NCI-H2081 (cell line): ENCODE results near the gene ATP5F1D.
A peak's percentile ranks its signal among the peaks of the same experiment; 100 is the strongest.

Source experiments
- DNase-seq, 2 experiments: peaks; one replicate each; lab custom pipeline; 2025; lab: John Stamatoyannopoulos, UW

The ATP5F1D gene

DNA sequence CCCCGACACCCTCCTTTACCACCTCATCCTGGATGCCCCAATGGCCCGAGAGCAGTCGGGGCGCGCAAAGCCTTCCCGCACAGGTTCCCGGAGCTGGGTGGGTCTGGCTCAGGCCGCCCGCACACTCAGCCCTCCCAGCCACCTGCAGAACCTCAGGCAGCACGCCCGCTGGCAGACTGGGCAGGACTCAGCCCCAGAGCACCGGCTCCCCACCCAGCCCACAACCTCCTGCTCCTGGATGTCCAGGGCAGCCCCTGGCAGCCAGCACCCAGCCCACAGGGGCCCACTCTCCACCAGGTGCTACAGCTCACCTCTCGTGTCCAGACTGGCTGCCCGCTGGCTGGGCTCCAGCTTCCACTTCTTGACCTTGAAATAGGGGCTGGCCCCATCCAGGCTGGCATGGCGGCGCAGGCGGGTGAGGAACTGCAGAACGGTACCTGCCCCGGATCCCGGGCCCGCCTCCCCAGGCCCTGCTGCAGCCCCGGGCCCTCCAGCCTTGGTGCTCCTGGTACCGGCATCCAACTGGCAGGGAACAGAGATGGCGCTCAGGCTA is 8.4 kb upstream of the ATP5F1D start:
- DNase-seq: no peak

DNA sequence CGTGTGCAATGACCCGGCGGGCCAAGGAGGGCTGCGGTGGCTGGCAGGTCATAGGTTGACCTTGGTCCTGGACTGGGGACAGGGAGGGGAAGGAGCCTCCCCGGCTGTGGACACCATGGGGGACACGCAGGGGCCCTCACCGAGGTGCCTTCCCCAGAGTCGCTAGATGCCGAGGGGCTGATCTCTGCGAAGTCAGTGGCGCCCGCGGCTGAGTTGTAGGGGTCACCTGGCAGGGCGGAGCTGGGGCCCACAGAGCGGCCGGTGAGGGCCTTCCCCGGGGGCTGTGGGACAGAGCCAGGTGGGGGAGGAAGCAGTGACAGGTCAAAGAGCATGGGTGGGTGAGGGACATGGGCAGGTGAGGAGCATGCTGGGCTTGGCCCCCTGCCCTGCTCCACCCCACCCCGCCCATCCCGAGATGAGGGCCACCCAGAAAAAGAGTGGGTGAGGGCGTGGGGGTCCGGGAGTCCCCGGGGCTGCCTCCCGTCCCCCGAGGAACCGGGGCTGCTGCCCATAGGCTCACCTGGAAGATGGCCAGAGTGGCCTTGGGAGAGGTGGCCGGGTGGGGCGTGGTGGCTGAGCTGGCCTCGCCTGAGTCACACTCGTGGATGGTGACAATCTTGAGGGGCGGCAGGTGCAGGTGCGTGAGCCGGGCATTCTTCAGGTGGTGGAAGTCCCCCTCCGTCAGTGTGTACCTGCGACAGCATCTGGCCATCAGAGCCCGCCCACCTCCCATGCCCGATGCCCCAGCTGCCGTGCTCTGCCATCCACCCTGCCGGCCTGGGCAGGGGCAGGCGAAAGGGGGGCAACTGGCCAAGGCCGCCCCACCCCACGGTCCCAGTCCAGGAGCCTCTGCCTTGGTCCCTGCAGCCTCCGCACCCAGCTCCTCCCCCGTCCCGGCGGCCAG is 7.2 kb upstream of the ATP5F1D start:
- DNase-seq: no peak

DNA sequence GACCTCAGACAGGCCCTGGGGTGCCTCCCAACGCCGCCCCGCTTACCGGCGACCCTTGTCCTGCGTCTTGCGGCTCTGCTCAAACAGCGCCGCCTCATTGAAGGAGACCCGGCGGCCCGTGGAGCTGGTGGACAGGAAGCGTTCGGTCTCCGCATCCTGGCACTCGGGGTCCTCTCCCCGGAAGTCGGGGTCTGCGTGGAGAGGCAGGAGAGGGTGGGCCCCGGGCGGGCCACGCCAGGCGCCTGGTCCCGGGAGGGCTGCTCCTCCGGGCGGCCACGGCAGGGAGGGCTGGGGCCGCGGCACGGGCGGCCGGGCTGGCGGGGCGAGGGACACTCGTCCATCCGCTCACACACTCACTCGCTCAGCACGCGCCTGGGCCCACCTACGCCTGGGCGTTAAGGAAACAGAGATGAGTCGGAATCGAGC is 6.6 kb upstream of the ATP5F1D start:
- DNase-seq: no peak

DNA sequence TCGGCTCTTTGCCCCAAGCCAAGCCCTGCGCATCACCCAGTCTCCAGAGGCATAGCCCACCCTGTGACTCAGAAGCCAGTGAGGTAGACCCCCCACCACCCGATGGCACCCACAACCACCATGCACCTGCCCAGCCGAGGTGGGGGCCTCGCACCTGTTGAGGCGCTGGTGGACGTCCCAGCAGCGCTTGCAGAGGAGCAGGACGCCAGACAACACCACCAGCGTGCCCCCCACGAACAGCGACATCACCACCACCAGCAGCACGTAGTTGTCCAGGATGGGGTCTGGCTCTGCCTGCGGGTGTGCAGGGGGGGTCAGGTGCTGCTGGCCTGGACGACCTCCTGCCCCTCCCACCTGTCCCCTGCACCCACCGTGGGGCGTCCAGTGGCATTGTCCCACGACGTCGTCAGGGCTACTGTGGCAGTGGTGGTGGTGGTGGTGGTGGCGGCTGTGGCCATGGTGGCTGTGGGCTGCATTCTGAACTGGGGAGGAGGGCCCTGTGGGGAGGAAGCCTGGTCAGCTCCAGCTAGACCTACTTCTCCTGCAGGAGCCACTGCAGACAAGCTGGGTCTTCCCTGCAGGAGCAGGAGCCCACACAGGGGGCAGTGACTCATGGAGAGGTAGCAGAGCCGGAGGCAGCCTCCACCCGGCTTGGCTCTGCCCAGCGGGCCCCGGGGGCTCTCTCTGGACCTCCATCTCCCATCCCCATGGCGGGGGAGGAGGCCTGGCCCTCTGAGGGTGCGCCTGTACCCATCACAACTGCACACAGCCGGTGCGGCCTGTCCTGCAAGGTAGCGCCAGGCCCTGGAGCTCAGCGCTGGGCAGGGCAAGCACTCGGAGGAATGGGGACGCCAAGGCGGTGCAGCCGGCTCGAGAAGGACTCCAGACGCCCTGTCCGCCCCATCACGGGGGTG is 5.7 kb upstream of the ATP5F1D start:
- no peak for DNase-seq

DNA sequence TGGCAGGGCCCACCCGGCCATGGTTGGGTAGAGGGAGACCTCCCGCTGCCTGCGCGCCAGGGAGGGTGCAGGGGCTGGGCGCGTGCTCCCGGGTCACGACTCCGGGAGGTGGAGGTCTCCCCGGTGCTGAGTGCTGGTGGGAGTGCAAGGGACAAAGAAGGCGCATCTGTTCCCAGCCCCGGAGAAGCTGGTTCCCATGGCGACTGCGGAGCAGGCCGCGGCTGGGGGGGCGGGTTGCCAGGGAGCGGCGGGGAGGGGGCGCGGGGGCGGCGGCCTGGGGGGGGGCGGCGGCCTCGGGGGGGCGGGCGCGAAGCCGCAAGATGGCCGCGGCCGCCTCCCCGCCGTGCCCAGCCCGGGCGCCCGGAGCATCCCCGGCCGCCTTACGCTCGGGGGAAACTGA is 5.0 kb upstream of the ATP5F1D start:
- DNase-seq: no peak

DNA sequence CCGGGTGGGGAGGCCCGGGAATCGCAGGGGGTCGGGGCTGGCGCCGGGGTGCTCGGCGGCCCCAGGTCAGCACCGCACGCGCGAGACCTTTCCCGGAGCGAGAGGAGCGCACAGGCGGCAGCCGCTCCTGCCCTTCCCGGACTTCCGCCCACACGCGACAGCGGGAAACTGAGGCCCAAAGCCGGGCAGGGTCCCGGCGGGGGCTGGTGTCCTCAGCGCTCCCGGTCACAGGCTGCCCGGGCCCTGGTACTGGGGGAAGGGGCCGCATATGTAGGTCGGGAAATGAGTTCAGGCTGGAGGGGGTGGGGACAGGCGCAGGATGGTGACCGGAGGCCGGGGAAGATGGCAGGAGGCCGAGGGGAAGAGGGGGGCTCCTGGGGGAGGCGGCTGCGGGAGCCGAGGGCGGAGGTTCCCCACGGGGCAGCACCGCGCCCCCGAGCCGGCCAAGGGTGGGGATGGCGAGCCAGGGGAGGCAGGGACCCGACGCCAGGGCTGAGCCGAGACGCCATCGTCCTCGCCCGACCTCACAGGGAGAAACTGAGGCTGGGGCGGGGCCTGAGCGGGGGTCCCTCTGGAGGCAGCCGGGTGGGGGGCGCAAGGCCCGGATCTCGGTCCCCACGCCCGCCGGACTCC is 4.4 kb upstream of the ATP5F1D start:
- no peak for DNase-seq

DNA sequence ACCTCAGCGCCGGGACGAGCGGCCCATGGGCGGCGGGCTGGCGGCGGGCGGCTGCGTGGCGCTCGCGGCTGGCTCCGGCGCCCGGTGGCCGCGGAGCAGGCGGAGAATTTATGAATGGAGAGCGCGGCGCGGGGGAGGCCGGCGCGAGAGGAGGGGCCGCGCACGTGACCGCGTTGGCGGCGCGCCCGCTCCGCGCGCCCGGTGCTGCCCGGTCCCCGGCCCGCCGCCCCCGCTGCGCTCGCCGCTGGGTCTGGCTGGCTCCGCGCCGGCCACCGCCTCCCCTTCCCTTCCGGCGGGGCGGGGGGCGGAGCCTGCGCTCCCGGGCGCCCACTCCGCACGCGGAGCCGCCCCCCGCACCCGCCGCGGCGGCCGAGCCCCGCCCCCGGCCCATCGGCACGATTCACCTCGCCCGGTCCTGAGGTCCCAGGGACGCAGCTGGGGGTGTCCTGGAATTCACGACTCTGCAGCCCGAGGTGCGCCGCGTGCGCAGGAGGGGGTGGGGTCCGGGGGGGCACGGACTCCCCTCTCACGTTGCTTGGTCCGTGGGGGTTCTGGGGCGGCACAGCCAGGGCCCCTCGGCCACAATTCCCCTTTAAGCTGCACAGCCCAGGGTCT is 3.7 kb upstream of the ATP5F1D start, which contains the start of gene CBARP:
Gene CBARP (minus strand): TSS at position 252 of the 615 bp plus-strand sequence. CDS start 1,905 bp downstream, outside the sequence.
- DNase-seq: peak in 1 of 2 experiments; percentile 38

DNA sequence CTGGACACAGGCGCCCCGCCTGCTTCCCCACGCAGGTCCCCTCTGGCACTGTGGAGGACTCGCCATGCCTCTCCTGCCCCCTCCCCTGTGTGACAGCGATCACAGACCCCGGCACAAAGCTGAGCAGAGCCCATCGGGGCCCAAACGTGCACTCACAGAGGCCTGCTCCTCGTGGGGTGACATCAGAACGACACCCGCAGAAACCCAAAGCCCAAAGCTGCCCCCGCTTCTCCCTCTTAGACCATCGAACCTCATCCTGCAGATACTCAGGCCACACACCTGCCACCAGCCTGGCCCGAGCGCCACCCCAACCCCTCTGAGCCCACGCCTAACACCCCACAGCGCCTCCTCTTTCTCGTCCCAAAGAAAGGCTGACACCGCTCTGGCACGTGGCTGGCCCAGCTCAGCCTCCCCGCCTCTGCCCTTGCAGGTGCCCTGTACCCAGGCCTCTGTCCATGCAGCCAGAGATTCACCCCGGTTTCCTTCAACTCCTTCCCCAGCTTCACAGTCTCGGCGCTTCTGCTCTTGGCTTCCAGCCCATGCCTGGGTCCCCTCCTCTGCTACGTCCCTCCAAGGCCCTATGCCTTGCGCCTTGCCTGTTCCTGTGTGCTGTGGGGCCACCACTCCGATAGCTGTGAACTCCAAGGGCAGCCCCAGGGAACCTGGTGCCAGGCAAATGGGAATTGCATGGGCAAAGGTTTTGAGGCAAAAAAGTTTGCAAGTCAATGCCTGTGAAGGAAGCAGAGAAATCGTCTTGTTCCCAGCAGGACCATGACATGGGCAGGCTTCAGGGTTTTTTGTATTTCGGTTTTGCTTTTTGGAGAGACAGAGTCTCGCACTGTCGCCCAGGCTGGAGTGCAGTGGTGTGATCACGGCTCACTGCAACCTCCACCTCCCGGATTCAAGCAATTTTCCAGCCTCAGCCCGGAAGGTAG is 2.9 kb upstream of the ATP5F1D start:
- no peak for DNase-seq

DNA sequence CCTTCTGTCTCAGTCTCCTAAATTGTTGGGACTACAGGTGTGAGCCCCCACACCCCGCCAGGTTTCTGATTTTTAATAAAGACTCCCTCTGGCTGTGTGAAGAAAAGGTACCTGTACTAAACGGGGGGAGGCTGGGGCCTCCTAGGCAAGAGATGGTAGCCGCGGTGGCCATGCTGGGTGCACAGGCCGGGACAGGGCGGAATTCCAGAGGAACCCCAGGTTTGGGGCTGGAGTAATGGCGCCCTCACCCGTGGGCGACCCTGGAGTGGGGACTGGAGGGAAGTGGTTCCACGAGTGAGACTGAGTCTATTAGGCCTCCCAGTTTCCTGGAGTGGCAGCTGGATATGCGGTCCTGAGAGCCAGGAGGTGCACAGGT is 2.1 kb upstream of the ATP5F1D start:
- no peak for DNase-seq

DNA sequence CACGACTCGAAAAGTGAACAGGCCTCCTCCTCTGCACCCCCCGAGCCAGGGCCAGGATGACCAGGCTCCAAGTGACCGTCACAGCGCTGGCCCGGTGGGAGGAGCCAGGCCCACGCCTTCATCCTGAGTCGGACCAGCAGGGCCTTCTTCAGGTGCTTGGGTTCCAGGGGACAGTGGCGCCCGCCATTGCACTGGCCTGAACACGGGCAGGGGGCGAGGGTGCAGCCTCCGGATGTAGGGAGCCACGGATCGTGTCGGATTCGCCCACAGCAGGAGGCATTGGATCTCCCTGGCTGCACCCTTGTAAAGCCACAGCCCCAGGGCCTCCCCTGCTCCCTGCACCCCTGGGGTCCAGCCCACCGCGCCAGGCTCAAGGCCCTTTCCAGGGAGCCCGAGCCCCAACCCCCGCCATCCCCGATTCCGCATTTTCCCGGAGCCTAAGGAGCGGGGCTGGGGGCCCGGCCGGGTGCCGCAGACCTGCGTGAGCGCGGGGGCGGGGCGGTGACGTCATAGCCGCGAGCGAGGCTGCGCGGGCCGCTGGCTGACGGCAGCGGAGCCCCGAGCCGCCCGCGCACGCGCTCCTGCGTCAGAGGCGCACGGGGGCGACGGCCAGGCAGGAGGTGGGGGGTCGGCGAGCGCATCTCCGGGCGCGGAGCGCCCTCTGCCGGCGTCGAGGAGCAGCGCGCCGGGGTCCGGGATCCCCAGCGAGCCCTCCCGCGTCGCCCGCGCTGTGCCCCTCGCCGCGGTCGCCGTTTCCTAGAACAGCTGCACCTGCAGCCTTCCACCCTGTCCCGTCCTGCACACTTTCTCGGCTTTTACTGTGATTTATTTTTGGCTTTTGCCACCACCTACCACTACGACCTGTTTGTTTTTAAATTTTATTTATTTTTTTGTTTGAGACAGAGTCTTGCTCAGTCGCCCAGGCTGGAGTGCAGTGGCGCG is 1.5 kb upstream of the ATP5F1D start:
- DNase-seq: peak; percentile 87 to 88

DNA sequence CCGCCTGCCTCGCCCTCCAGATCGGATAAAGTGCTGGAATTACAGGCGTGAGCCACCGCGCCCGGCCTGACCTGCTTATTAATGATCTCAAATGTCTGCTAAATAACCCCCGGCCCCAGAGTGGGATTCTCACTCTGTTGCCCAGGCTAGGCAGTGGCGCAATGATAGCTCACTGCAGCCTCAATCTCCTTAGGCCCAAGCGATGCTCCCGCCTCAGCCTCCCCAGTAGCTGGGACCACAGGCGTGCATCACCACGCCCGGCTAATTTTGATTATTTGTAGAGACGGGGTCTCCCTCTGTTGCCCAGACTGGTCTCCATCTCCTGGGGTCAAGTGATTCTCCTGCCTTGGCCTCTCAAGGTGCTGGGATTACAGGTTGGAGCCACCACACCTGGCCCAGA is 626 bp upstream of the ATP5F1D start:
- DNase-seq: no peak

DNA sequence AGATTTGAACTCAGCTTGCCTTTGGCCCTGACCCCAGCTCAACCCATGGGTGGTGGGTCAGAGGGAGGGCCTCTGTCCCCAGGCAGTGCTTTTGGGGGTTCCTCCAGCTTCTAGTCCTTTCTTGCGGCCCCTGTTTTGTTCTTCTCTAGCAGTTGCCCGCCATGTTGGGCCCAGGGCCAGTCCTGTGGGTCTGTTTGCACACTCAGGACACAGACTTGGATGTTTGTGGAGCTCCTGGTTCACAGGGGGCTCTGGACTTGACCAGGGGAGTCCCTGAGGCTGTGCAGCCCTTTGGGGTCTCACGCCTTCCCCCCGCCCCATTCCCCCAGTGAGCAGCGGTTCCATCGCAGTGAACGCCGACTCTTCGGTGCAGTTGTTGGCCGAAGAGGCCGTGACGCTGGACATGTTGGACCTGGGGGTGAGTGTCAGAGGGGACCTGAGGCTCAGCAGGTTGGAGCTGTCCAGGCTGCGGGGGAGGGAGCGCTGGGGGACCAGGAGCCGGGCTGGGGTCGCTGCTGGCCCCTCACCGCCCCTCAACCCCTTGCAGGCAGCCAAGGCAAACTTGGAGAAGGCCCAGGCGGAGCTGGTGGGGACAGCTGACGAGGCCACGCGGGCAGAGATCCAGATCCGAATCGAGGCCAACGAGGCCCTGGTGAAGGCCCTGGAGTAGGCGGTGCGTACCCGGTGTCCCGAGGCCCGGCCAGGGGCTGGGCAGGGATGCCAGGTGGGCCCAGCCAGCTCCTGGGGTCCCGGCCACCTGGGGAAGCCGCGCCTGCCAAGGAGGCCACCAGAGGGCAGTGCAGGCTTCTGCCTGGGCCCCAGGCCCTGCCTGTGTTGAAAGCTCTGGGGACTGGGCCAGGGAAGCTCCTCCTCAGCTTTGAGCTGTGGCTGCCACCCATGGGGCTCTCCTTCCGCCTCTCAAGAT is 2.5 kb downstream of the ATP5F1D start:
- peak; percentile 67 to 69 for DNase-seq

DNA sequence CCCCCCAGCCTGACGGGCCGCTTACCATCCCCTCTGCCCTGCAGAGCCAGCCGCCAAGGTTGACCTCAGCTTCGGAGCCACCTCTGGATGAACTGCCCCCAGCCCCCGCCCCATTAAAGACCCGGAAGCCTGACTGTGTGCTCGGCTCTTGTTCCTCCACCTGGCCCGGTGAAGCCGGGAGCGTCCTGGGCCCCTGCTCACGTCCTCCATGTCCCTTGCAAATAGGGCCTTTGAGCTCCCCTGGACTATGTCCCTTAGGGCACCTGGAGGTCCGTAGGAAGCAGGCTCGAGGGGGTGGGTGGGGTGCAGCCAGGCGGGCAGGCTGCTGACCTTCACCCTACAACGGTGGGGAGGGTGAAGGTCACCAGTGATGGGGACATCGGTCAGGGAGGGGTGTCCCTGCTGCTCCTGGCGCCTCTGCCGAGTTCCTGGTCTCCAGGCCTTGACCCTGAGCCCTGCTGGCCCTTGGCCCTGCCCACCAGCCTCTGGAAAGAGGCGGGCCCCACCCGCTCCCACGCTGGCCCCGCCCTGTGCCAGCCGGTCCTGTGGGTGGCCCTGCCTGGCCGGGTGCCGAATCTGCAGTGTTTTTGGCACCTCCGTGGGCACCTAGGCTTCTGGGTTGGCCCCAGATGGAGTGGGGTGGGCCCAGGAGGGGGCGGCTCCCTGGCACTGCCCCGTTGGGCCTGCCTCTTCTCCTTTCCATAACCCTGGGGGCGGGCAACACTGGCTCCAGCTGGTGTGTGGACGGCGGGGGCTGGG is 3.3 kb downstream of the ATP5F1D start:
- no peak for DNase-seq

DNA sequence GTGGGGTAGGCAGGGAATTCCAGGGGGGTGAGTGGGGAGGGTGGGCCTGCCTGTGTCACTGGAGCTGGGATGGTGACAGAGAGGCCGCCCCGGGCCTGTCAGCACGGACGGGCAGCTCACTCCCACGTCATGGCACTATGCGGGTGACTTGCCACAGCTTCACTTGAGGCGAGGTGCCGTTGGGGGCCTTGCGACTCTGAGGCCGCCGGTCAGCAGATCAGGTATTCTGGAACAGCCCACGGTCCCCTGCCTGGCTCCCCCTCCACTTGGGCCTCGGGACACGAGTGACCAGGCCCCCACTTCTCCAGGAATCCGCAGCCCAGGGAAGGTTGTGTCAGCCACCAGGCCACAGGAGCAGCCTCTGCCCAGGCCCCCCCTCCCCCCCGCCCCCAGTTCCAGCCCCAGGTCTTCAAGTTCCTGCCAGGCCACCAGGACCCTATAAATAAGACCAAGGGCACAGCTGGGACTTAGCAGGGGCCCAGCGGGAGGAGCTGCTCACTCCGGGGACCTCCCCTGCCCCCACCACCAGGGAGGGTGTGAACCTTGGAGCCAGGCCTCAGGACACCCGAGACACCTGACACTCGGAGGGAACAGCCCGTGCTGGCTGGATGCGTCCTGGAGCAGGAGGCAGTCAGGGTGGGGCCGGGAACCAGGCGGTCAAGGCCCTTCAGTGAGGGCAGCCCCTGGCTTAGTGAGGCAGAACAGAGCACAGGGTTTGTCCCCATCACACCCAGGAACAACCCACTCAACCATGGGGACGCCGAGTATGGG is 4.1 kb downstream of the ATP5F1D start:
- no peak for DNase-seq

DNA sequence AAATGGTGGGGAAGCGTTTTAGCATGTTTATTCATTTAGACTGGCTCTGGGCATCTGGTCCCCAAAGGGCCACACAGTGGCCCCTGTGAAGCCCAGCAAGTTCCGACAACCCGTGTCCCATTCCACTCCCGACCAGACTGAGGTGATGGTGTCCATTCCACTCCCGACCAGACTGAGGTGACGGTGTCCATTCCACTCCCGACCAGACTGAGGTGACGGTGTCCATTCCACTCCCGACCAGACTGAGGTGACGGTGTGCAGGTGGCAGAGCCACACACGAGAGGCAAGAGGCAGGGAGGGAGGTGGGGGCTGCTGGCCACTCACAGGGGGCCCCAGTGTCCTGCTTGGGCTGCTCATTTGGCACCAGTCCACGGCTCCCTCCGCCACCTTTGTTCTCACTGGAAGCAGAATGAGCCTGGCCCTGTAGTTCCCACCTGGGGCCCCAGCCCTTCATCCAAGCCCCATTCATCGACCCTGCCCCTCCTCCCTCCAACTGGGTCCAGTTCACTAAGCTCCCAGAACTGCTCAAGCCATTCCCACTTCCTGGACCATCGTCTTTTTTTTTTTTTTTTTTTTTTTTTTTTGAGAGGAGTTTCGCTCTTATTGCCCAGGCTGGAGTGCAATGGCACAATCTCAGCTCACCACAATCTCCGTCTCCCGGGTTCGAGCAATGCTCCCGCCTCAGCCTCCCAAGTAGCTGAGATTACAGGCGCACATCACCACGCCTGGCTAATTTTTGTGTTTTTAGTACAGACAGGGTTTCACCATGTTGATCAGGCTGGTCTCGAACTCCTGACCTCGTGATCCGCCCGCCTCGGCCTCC is 4.9 kb downstream of the ATP5F1D start:
- DNase-seq: peak in 1 of 2 experiments; percentile 25

DNA sequence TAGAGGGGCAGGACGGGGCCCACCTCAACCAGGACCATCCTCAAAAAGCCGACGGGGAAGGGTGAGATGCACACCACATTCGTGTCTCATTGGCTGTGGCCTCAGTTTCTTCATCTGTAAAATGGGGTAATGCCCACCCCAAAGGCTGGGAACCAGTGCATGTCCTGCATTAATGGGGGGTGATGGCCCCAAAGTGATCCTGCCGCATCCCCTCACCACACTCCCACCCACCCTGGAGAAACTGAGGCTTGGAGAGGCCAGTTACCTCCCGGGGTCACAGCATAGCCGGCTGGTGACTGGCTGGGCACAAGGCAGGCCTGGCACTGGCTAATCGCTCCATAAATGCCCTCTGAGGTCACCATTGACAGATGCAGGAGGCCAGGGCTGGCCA is 6.2 kb downstream of the ATP5F1D start:
- no peak for DNase-seq
